ENCODE data around the gene DARS1. TPM values are rescaled to one million over a fixed set of nuclear protein-coding genes. Genes with fewer than 3 reads are reported as not detected.

The DARS1 gene
- total and polyA plus RNA-seq, 2 of the 13 experiments (the other 11 are each of a cell fraction or from before 2014, with no cell fraction given): 149 to 230 TPM

GRCh38 chr2:135985826-135986393, 484 bp upstream of the DARS1 start (continued):
- TF ChIP-seq DBP (CRISPR knock-in tag; IDR thresholded peaks at IDR 0.05; ENCODE audit: not compliant biosample characterization) (no peak), ZNF709 (CRISPR knock-in tag; IDR thresholded peaks at IDR 0.05) (no peak), MAFF (IDR thresholded peaks at IDR 0.05; ENCODE audit: low read depth, low read length) (no peak; the same call in 1 of the 2 replicates), CREB1 (IDR thresholded peaks at IDR 0.05) (no peak), CREB1 (CRISPR knock-in tag; IDR thresholded peaks at IDR 0.05) (no peak), TRIM22 (IDR thresholded peaks at IDR 0.05) (no peak), ZNF687 (CRISPR knock-in tag; IDR thresholded peaks at IDR 0.05) (peak; percentile 67), ZBTB40 (IDR thresholded peaks at IDR 0.05) (no peak), ZBTB40 (CRISPR knock-in tag; IDR thresholded peaks at IDR 0.05) (no peak), ATAD3A (CRISPR knock-in tag; IDR thresholded peaks at IDR 0.05) (no peak), BRD4 (CRISPR knock-in tag; IDR thresholded peaks at IDR 0.05) (no peak), JUNB (CRISPR knock-in tag; IDR thresholded peaks at IDR 0.05; ENCODE audit: borderline replicate concordance) (no peak; the same call in 1 of the 2 replicates), GTF2F1 (IDR thresholded peaks at IDR 0.05; ENCODE audit: low read length) (no peak), ZFP62 (CRISPR knock-in tag; IDR thresholded peaks at IDR 0.05) (no peak), ZFP36L1 (CRISPR knock-in tag; IDR thresholded peaks at IDR 0.05) (peak; percentile 95), NFYC (CRISPR knock-in tag; IDR thresholded peaks at IDR 0.05) (no peak)
